Activated CD8-positive, alpha-beta memory T cell treated with anti-CD3 and anti-CD28 coated beads, Interleukin-2, amount 10 ng/mL, durations not matched to agents 7 days and 5 days (primary cell): ENCODE results near the gene ANK3. TPM values are rescaled to one million over a fixed set of nuclear protein-coding genes. Genes with fewer than 3 reads are reported as not detected.

Source experiments
- ATAC-seq: fragments of 150-1000 bp; cut with Tn5 transposase; one replicate; pipeline ENCODE4 v1.10.0; 2021; ENCODE audit warnings: moderate library complexity
- CTCF ChIA-PET: fragments of 350-600 bp; sonication (Branson Sonifier 250); formaldehyde crosslinking; loops from one replicate; lab custom pipeline; 2021; ENCODE audit warnings: antibody characterized with exemption; lab: Charles Lee
- DNase-seq: peaks from one replicate; pipeline ENCODE4 v3.0.0-alpha.2; 2020
- H3K27ac Mint-ChIP-seq: one replicate; pipeline ENCODE4 v1.8.0; 2021; ENCODE audit warnings: mild to moderate bottlenecking, mixed read lengths
- H3K27me3 Mint-ChIP-seq: one replicate; pipeline ENCODE4 v1.8.0; 2021; ENCODE audit warnings: mixed read lengths
- H3K36me3 Mint-ChIP-seq: one replicate; pipeline ENCODE4 v1.8.0; 2021; ENCODE audit warnings: mild to moderate bottlenecking, mixed read lengths
- H3K4me1 Mint-ChIP-seq: one replicate; pipeline ENCODE4 v1.8.0; 2021; ENCODE audit warnings: mixed read lengths
- H3K4me3 Mint-ChIP-seq: one replicate; pipeline ENCODE4 v1.8.0; 2021; ENCODE audit warnings: mild to moderate bottlenecking, moderate library complexity, mixed read lengths
- H3K9me3 Mint-ChIP-seq: one replicate; pipeline ENCODE4 v1.8.0; 2022; ENCODE audit warnings: low read depth, mixed read lengths
- total RNA-seq, 2 experiments: library from RNA; stranded (reverse); gene quantifications; one replicate each; pipeline ENCODE4 v1.2.3, GENCODE V29; 2021

The ANK3 gene
- total RNA-seq, 2 experiments from 2014 or later = 2.9 to 10.6 TPM

GRCh38 chr10:60246382-60246781 lies 143.3 kb downstream of the ANK3 start:
- Mint-ChIP-seq H3K4me3 (no peak overlapping the region), H3K27me3 (peaks cover 2% of the 10 kb centered on the region), H3K36me3 (no peaks in the 10 kb centered on the region), H3K9me3 (no peaks in the 10 kb centered on the region), H3K27ac (no peak overlapping the region), H3K4me1 (no peaks in the 10 kb centered on the region)
- CTCF ChIA-PET = no interaction called here
- ATAC-seq (no peak), DNase-seq (no peak)

GRCh38 chr10:60239228-60239627 lies 150.4 kb downstream of the ANK3 start:
- Mint-ChIP-seq H3K27ac (no peak overlapping the region), H3K9me3 (no peaks in the 10 kb centered on the region), H3K36me3 (no peaks in the 10 kb centered on the region), H3K27me3 (peaks cover 2% of the 10 kb centered on the region), H3K4me3 (no peak overlapping the region), H3K4me1 (peaks cover 27% of the 10 kb centered on the region)
- CTCF ChIA-PET = interaction anchor here (0.6 to 2.3 kb wide), 4 partner anchors 9 to 195 kb away, joined by 3 to 10 read pairs (median 3); no protein-coding TSS in a partner anchor
- no peak for ATAC-seq
- DNase-seq = no peak

- no peak for DNase-seq
- CTCF ChIA-PET = interaction anchor here (0.6 to 2.3 kb wide), 7 partner anchors 9 to 384 kb away, joined by 3 to 10 read pairs (median 3); no protein-coding TSS in a partner anchor
- Mint-ChIP-seq H3K27me3 (peaks cover 2% of the 10 kb centered on the region), H3K9me3 (no peaks in the 10 kb centered on the region), H3K4me1 (peaks cover 27% of the 10 kb centered on the region), H3K36me3 (no peaks in the 10 kb centered on the region), H3K4me3 (no peak overlapping the region), H3K27ac (peak overlapping the region; percentile 30)
- ATAC-seq = no peak
Observed at GRCh38 chr10:60238759-60239100, 150.9 kb downstream of the ANK3 start.

GRCh38 chr10:60237977-60238758 lies 151.5 kb downstream of the ANK3 start:
- Mint-ChIP-seq H3K4me1 (peaks cover 27% of the 10 kb centered on the region), H3K9me3 (no peaks in the 10 kb centered on the region), H3K27me3 (peaks cover 2% of the 10 kb centered on the region), H3K4me3 (peak overlapping the region; percentile 65), H3K27ac (peak overlapping the region; percentile 73), H3K36me3 (no peaks in the 10 kb centered on the region)
- ATAC-seq (peak; percentile 87), DNase-seq (peak; percentile 54)
- CTCF ChIA-PET = interaction anchor here (0.6 to 2.3 kb wide), 9 partner anchors 8 to 528 kb away, joined by 3 to 10 read pairs (median 3); no protein-coding TSS in a partner anchor

- no peaks in the 10 kb centered on the region for H3K9me3 Mint-ChIP-seq
- H3K27me3 Mint-ChIP-seq = peaks cover 3% of the 10 kb centered on the region
- ATAC-seq (peak; percentile 70), DNase-seq (peak; percentile 70)
- peak overlapping the region; percentile 80 for H3K27ac Mint-ChIP-seq
- CTCF ChIA-PET = interaction anchor here (1.0 to 2.3 kb wide), 2 partner anchors 10 to 197 kb away, joined by 3 to 10 read pairs; no protein-coding TSS in a partner anchor
- peak overlapping the region; percentile 62 for H3K4me3 Mint-ChIP-seq
- H3K36me3 Mint-ChIP-seq = no peaks in the 10 kb centered on the region
- H3K4me1 Mint-ChIP-seq = peaks cover 27% of the 10 kb centered on the region
Observed at GRCh38 chr10:60236869-60237524, 152.7 kb downstream of the ANK3 start.

GRCh38 chr10:60235001-60235400 lies 154.7 kb downstream of the ANK3 start:
- CTCF ChIA-PET = no interaction called here
- Mint-ChIP-seq H3K4me3 (no peak overlapping the region), H3K27me3 (peaks cover 9% of the 10 kb centered on the region), H3K27ac (no peak overlapping the region), H3K36me3 (no peaks in the 10 kb centered on the region), H3K9me3 (no peaks in the 10 kb centered on the region), H3K4me1 (peaks cover 27% of the 10 kb centered on the region)
- ATAC-seq (no peak), DNase-seq (no peak)

- CTCF ChIA-PET = no interaction called here
- Mint-ChIP-seq H3K9me3 (no peaks in the 10 kb centered on the region), H3K4me3 (no peak overlapping the region), H3K27ac (no peak overlapping the region), H3K4me1 (peaks cover 27% of the 10 kb centered on the region), H3K36me3 (no peaks in the 10 kb centered on the region), H3K27me3 (peaks cover 9% of the 10 kb centered on the region)
- ATAC-seq (no peak), DNase-seq (no peak)
Observed at GRCh38 chr10:60234551-60234950, 155.1 kb downstream of the ANK3 start.

GRCh38 chr10:60230892-60231291 lies 158.8 kb downstream of the ANK3 start:
- H3K27me3 Mint-ChIP-seq = peaks cover 8% of the 10 kb centered on the region
- no peak overlapping the region for H3K27ac Mint-ChIP-seq
- no peak overlapping the region for H3K4me3 Mint-ChIP-seq
- H3K9me3 Mint-ChIP-seq = no peaks in the 10 kb centered on the region
- no peaks in the 10 kb centered on the region for H3K36me3 Mint-ChIP-seq
- DNase-seq (no peak), ATAC-seq (no peak)
- no peaks in the 10 kb centered on the region for H3K4me1 Mint-ChIP-seq
- CTCF ChIA-PET = no interaction called here

GRCh38 chr10:60224066-60224705 lies 165.5 kb downstream of the ANK3 start:
- no peak overlapping the region for H3K4me3 Mint-ChIP-seq
- H3K36me3 Mint-ChIP-seq = no peaks in the 10 kb centered on the region

GRCh38 chr10:60222047-60222446 lies 167.6 kb downstream of the ANK3 start:
- ATAC-seq (no peak), DNase-seq (no peak)
- Mint-ChIP-seq H3K4me3 (no peak overlapping the region), H3K4me1 (no peaks in the 10 kb centered on the region), H3K9me3 (no peaks in the 10 kb centered on the region), H3K27ac (no peak overlapping the region), H3K36me3 (no peaks in the 10 kb centered on the region), H3K27me3 (peaks cover 15% of the 10 kb centered on the region)
- CTCF ChIA-PET = no interaction called here

More at GRCh38 chr10:60224066-60224705, 165.5 kb downstream of the ANK3 start:
- ATAC-seq = no peak
- peaks cover 2% of the 10 kb centered on the region for H3K27me3 Mint-ChIP-seq
- no peak overlapping the region for H3K27ac Mint-ChIP-seq
- H3K4me1 Mint-ChIP-seq = no peaks in the 10 kb centered on the region
- CTCF ChIA-PET = no interaction called here
- DNase-seq = no peak
- no peaks in the 10 kb centered on the region for H3K9me3 Mint-ChIP-seq

GRCh38 chr10:60212195-60212594 lies 177.5 kb downstream of the ANK3 start:
- DNase-seq = no peak
- Mint-ChIP-seq H3K36me3 (peaks cover 3% of the 10 kb centered on the region), H3K4me1 (peaks cover 13% of the 10 kb centered on the region), H3K27ac (no peak overlapping the region), H3K4me3 (no peak overlapping the region), H3K9me3 (no peaks in the 10 kb centered on the region), H3K27me3 (peaks cover 27% of the 10 kb centered on the region)
- CTCF ChIA-PET = interaction anchor here (0.7 kb wide), 1 partner anchor 91 kb away, joined by 3 read pairs; no protein-coding TSS in a partner anchor
- no peak for ATAC-seq

GRCh38 chr10:60209874-60210570 lies 179.7 kb downstream of the ANK3 start:
- ATAC-seq (no peak), DNase-seq (no peak)
- no peaks in the 10 kb centered on the region for H3K9me3 Mint-ChIP-seq
- CTCF ChIA-PET = interaction anchor here (1.3 to 2.4 kb wide), 4 partner anchors 95 to 584 kb away, joined by 3 to 8 read pairs (median 4); no protein-coding TSS in a partner anchor
- H3K27ac Mint-ChIP-seq = peak overlapping the region; percentile 51
- no peak overlapping the region for H3K4me3 Mint-ChIP-seq
- H3K4me1 Mint-ChIP-seq = peaks cover 13% of the 10 kb centered on the region
- H3K36me3 Mint-ChIP-seq = peaks cover 3% of the 10 kb centered on the region
- H3K27me3 Mint-ChIP-seq = peaks cover 21% of the 10 kb centered on the region
